ENCODE results near the gene PUS1.
"Not testable (repeated sequence)": the region's sequence is repeated elsewhere in the genome, so short reads cannot be mapped to it uniquely, and the experiment has no call there.

The PUS1 gene

GRCh38 chr12:131928711-131929580, at the start of gene PUS1:
PUS1 (plus strand) TSS chr12:131929276; CDS start chr12:131929723, 447 bp downstream.
- DNase-seq (ENCODE audit: low spot score) = peak; percentile 96

DNA sequence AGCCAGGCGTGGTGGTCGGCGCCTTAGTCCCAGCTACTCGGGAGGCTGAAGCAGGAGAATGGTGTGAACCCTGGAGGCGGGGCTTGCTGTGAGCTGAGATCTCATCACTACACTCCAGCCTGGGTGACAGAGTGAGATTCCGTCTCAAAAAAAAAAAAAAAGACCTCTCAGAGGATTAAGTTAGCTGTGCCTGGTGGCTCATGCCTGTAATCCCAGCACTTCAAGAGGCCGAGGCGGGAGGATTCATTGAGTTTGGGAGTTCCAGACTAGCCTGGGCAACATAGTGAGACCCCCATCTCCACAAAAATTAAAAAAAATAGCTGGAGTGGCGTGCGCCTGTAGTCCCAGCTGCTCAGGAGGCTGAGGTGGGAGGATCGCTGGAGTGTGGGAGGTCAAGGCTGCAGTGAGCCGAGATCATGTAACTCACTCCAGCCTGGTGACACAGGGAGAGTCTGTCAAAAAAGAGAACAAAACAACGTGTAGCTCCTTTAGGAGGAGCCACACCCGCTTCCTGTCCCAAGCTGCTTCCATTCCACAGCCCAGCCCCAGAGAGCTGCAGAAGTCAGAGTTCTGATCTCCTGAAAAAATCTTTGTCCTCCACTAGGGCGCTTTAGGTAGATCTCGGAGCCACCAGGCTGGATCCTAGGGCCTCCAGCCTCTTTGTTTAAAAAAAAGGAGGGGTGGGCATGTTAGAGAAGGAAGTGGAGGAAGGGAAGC, 46.1 kb upstream of the PUS1 start:
- DNase-seq (ENCODE audit: low spot score) = no peak

- no peak for DNase-seq (ENCODE audit: low spot score)
These were observed 45.6 kb upstream of the PUS1 start for GRCh38 chr12:131883521-131883900.

DNA sequence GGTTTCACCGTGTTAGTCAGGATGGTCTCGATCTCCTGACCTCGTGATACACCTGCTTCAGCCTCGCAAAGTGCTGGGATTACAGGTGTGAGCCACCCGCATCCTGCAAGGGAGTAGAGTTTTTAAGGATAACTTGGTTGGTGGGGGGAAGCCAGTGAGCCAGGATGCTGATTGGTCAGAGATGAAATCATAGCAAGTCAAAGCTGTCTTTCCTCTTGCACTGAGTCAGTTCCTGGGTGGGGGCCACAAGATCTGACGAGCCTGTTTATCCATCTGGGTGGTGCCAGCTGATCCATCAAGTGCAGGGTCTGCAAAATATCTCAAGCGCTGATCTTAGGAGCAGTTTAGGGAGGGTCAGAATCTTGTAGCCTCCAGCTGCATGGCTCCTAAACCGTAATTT, 44.0 kb upstream of the PUS1 start:
- DNase-seq (ENCODE audit: low spot score) = not testable (repeated sequence)

DNA sequence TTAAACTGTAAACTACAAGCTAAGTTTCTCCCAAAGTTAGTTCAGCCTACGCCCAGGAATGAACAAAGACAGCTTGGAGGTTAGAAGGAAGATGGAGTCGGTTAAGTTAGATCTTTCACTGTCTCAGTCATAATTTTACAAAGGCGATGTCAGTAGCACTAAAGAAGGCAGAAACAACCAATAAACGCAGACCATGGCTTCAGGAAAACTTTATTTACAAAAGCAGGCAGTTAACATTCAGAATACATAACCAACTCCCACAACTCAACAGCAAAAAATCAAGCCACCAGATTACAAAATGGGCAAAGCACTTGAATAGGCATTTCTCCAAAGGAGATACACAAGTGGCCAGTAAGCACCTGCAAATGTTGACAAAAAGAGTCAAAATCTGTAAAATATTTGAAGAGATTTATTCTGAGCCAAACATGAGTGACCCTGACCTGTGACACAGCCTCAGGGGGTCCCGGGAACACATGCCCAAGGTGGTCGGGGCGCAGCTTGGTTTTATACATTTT, 43.5 kb upstream of the PUS1 start:
- DNase-seq (ENCODE audit: low spot score) = no peak

GRCh38 chr12:131891722-131892121, 37.4 kb upstream of the PUS1 start:
- not testable (repeated sequence) for DNase-seq (ENCODE audit: low spot score)

GRCh38 chr12:131892711-131893604, 36.1 kb upstream of the PUS1 start:
- no peak for DNase-seq (ENCODE audit: low spot score)

GRCh38 chr12:131893605-131894312, 35.3 kb upstream of the PUS1 start:
- no peak for DNase-seq (ENCODE audit: low spot score)

- DNase-seq (ENCODE audit: low spot score) = peak; percentile 91
These were observed 34.7 kb upstream of the PUS1 start, which contains the start of gene ULK1 for GRCh38 chr12:131894313-131894860. ULK1 (plus strand) TSS chr12:131894622; CDS start chr12:131895002, 380 bp downstream.

GRCh38 chr12:131894981-131895639, 34.0 kb upstream of the PUS1 start:
- no peak for DNase-seq (ENCODE audit: low spot score)

DNA sequence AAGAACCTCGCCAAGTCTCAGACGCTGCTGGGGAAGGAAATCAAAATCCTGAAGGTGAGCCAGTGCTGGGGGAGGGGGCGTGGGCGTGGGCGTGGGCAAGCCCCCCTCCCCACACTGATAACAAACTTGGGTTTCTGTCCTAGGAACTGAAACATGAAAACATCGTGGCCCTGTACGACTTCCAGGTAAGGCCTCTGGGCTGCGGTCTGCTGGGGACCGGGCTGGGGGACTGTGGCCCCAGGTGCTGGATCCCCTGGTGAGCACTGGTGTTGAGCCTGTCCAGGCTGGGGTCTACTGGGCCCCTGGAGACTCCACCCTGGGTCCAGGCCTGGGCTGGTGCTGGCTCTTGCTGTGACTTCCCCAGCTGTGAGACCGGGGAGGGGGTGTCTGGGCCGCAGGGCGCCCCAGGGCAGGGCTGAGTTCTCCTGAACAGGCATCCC, 33.4 kb upstream of the PUS1 start:
- no peak for DNase-seq (ENCODE audit: low spot score)

- peak; percentile 60 for DNase-seq (ENCODE audit: low spot score)
These were observed 32.8 kb upstream of the PUS1 start for GRCh38 chr12:131896080-131896810.

GRCh38 chr12:131896811-131897270, 32.2 kb upstream of the PUS1 start:
- DNase-seq (ENCODE audit: low spot score) = no peak

- no peak for DNase-seq (ENCODE audit: low spot score)
These were observed 31.8 kb upstream of the PUS1 start for GRCh38 chr12:131897276-131897675.

- DNase-seq (ENCODE audit: low spot score) = no peak
These were observed 31.2 kb upstream of the PUS1 start for GRCh38 chr12:131897875-131898274.

- DNase-seq (ENCODE audit: low spot score) = no peak
These were observed 28.7 kb upstream of the PUS1 start for GRCh38 chr12:131900397-131900796.

DNA sequence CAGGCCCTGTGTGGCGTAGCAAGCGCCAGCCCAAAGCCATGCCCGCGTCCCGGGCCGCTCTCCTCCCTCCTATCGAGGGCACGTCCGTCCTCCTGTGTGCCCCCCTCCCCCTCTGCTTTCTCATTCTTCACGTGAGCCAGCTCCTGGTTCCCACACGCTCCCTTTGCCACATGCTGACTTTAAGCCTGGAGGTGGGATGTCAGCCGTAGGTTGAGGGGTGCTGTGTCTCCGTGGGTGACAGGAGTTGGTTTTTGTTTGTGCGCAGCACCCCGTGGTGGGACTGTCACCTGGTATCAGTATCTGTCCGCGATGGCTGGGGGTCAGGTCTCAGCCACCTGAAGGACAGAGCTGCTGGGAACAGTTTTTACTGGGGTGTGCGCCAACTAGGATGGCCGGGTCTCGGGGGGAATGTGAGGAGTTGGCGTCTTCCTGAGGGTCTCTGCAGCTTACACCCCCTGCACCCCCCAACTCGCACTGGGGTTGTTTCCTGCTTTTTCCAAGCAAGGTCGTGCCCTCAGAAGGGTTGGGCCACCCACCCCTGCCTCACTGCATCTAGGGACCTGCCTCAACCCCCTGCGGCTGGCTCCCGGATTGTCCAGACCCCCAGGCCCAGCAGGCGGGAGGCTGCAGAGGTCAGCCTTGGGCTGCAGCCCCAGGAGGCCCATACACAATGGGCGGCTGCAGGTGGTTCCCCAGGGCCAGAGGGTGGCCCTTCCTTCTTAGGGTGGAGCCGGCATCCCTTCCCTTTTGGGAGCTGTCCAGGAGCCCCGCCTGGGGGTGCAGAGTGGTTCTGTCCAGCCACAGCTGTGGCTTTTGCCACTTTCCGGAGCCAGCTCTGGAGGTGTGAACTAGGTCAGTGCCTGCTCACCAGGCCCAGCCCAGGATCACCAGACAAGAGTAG, 27.4 kb upstream of the PUS1 start:
- no peak for DNase-seq (ENCODE audit: low spot score)
